Stimulated activated CD8-positive, alpha-beta memory T cell treated with anti-CD3 and anti-CD28 coated beads, Interleukin-15, amount 100 ng/mL, for 4 hours (primary cell): ENCODE data around the gene PCK1.

Experiments used
- DNase-seq, 2 donors: peaks; one replicate each; pipeline ENCODE4 v3.0.0-alpha.2; 2020; ENCODE audit warnings: low read depth in 2 of 2

The PCK1 gene

DNA sequence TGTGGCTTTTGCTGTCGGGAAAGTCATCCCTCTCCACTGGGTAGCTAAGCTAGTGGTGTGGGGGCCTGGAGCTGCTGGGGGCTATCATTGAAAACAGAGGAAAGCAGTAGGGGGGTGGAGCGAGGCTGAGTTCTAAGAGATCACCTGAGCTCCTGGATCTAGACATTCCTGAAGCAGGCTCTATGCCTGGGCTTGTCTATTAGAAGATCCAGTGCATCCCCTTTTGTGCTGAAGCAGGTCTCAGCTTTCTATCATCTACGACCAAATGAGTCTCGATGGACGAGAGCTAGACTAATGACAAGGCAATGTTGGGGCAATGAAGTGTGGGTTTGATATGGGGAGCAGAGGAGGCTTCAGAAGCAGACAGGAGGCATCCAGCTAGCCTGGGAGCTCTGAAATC is 40.8 kb downstream of the PCK1 start:
- DNase-seq, result no peak

DNA sequence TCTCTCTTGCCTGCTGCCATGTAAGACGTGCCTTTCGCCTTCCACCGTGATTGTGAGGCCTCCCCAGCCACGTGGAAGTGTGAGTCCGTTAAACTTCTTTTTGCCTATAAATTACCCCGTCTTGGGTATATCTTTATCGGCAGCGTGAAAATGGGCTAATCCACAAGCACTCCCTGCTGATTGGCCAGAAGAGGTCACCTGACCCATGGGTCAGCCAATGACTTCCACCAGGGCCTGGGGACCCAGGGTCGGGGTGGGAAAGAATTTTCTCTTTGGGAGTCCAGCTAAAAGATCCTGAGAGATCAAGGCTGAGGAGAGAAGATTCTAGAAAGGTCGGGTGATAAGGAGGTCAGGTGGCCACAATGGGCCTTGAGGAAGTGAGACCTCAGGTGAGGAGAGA is 42.2 kb downstream of the PCK1 start:
- DNase-seq, result no peak

DNA sequence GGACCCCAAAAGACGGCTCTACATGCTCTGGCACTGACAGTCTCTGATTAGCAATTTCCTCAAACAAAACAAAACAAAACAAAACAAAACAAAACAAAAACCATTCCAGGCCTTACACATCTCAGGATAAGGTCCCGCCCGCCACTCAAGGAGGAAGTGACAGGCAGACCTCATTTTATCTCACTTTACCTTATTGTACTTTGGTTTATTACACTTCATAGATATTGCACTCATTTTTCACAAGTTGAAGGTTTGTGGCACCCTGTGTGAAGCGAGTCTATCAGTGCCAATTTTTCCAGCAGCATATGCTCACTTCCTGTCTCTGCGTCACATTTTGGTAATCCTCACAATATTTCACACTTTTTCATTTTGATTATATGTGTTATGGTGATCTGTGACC is 44.1 kb downstream of the PCK1 start:
- no peak for DNase-seq

DNA sequence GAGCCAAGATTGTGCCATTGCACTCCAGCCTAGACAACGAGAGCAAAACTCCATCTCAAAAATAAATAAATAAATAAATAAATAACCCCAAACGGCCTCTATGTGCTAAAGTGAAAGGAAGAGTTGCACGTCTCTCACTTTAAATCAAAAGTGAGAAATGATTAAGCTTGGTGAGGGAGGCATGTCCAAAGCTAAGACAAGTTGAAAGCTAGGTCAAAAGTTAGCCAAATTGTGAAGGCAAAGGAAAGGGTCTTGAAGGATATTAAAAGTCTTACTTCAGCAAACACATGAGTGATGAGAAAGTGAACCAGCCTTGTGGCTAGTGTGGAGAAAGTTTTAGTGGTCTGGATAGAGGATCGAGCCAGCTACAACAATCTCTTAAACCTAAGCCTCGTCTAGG is 45.0 kb downstream of the PCK1 start:
- DNase-seq, result no peak

DNA sequence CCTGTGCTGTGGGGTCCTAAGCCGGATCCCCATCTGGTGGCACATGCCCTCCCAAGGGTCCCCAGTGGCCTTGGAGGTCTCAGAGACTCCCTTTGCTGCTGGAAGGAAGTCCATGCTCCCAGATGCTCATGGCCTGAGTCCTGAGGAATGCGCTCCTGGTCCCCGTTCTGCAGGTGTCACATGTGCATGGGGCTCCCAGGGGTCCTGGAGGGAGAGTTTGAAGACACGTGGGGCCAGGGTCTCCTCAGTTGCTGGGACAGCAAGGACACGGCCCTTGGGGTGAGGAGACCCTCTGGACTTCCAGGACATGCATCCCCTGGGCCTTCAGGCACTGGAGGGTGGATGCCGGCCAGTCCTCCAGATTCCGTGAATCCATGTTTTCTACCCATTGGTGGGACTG is 47.6 kb downstream of the PCK1 start:
- DNase-seq, result no peak

- DNase-seq, result no peak
Observed at GRCh38 chr20:57609086-57609841, 48.4 kb downstream of the PCK1 start.

GRCh38 chr20:57609842-57610167 is 48.9 kb downstream of the PCK1 start:
- DNase-seq, result no peak

- no peak for DNase-seq
Observed at GRCh38 chr20:57610261-57610952, 49.5 kb downstream of the PCK1 start.

DNA sequence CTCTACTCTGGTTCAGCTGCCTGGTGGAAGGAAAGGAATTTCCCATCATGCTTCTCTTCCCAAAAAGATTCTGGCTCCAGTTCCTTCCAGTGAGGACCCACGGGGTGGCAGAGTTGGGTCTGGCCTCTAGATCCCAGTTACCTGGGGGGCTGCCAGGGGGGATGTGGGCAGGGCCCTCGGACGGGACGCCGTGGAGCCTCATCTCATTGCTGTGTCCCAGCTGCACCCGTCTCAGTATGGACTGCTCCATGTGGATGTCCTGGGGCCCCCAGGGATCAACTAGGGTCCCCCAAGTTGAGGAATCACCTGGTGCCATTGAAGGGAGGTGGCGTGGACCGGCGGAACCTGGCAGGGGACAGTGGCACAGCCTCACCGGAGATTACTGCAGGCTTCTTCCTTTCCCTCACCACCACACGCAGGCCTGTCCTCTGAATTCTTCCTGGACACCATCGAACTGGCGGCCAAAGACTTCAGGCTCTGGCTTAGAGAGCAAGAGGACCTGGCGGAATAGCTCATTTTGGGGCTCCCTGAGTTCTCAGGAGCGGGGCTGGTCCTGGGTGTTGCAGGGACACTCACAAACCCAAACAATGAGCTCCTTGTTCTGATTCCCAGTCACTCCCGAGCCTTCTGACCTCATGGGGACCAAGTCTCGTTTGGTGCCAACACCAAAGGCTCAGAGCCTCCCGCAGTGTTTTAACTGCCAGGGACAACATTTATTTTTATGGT is 50.8 kb downstream of the PCK1 start:
- DNase-seq, result no peak

DNA sequence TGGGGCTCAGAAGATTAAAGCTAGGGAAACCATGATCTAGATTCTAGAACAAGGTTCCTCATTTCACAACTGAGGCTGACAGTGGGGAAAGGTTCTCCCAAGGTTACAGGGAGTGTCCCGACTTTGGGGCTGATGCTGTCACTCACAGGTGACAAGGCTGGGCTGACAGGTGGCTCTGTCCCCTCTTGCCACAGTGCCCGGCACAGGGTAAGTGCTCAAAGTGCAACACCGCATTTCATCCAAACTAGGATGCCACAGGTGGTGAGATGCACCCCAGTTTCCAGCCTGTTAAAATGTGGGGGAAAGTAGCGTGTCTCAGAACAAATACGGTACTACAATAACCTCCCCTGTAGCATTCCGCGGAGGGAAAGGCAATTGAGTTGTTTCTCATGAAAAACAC is 51.5 kb downstream of the PCK1 start:
- DNase-seq, result no peak

DNA sequence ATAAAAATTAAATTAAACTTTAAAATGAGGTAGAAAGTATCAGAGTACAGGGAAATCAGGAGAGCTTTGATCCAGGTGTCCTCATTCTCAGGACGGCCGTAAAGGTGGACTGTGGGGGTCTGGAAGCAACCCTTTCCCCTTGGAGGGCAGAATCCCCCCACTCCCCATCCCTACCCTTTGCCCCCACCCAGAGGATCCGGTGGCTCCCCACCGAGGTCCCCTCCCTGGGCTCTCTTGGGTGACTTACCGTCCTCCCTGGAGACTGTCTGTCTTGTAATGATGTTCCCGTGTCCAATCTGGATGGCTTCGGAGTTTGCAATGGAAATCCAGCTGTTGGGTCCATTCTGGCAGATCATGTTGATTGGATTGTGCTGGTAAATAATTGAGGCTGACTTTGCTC is 52.0 kb downstream of the PCK1 start:
- no peak for DNase-seq

GRCh38 chr20:57613481-57613921 is 52.6 kb downstream of the PCK1 start:
- DNase-seq, result no peak

DNA sequence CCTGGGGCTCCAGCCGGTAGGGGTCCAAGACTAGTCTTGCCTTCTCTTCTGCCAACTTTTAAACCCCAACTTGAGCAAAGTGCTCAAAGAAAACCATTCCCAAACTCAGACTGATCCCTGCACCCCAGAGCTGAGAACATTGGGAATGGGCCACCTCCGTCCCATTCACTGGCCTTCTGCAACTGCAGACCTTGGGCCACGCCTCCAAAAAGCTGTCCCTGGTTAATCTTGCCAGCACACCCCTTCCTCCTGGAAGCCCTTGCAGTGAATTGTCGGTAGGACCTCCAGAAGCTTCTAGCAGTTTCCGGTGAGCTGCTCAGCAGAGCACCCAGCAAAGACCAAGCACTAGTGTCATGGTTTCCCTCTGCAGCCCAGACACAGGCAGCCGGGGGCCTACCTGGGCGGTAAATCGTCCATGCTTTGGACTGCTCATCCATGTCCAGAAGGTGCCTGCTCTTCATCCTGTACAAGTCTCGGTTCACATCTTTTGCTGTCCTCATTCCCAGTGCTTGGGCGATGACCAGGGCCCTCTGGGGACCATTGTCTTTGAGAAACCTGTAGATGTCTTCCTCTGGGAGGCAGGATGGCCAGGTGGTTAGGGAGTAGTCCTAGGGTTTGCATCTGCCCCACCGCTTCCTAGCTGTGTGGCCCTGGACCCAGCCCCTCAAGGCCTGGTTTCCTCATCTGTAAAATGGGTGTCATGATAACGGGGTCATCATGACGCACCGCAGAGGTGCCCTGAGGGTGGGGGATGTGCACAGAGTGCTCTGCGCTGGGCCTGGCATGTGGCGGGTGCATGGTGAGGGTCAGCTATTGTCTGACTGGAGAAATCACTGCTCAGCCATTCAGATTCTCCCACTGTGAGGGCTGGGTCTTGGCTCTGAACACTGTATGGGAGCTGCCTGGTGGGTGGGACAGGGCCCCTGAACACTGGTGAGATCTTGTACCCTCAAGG is 53.9 kb downstream of the PCK1 start:
- no peak for DNase-seq

GRCh38 chr20:57615445-57615811 is 54.5 kb downstream of the PCK1 start:
- DNase-seq, result no peak

DNA sequence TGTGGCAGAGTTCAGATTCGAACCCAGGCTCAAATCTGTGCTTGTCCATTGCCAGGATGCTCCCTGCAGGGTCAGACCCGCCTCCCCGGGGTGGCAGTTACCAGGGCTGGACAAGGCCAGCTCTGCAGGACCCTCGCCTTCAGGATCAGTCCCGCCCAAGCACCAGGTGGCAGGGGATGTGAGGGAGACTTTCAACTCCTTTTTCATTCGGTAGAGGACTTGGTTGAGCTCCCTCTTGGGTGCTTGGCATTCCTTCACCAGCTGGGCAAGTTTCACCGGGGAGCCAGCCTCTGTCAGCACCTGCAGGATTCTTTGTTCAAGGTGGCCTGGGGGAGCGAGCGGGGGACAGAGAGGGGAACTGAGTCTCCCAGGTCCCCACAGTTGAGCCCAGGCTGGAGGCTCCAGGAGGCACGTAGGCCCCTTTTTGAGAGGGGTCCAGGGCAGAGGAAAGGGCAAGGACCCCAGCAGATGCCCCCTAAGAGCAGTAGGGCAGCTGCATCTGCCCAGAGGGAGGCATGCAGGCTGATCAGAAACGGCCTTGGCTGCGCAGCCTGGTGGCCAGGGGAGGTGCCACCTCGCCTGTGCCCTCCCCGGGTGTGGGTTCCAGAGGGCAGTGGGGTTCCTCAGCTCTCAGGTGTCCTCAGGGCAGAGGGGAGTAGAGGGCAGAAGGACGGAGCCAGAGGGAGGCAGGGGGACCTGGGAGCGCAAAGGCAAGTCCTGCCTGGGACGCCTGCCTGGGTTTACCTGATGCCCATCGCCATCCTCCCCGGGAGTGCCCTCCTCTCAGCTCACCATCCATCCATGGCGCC is 55.4 kb downstream of the PCK1 start:
- no peak for DNase-seq

- DNase-seq, result no peak
Observed at GRCh38 chr20:57617079-57617795, 56.3 kb downstream of the PCK1 start.
